ENCODE results near the gene FGFBP1. TPM values are rescaled to one million over a fixed set of nuclear protein-coding genes. Genes with fewer than 3 reads are reported as not detected.

FGFBP1 gene
- total and polyA plus RNA-seq, 2 donors (not counting 1 experiment from before 2014, with no cell fraction given): not detected

DNA sequence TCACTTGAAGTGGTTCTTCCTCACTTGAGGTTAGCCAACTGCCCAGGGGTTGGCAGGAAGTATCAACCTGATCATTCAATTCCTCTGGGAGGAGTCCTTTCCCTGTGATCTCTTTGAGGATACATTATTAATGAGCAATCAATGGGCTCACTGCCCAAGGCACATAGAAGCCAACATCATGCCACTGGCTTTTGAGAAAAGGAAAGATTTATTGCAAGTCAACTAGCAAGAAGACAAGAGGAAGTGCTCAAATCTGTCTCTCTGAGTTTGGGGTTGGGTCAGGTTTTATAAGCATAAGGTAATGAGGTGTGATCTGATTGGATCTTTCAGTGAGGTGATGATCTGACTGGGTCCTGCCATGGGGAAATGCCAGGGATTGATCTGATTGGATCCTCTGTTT is 39.6 kb downstream of the FGFBP1 start:
- H3K4me3 ChIP-seq (ENCODE audit: control extremely low read depth in 1 of 5, extremely low read depth in 1 of 5, insufficient read depth in 1 of 5, low read depth in 2 of 5, low read length in 4 of 5): no peak overlapping the region
- Mint-ChIP-seq H3K27ac (no peak overlapping the region), H3K27me3 (peaks cover 7% of the 10 kb centered on the region), H3K4me3 (no peak overlapping the region), H3K4me1 (no peaks in the 10 kb centered on the region), H3K9me3 (ENCODE audit: insufficient read depth) (no peaks in the 10 kb centered on the region)
- H3K9me3 ChIP-seq (ENCODE audit: control extremely low read depth in 1 of 3, control insufficient read depth in 2 of 3, insufficient read depth in 1 of 3, low read length in 2 of 3): no peaks in the 10 kb centered on the region
- ATAC-seq (ENCODE audit: low read depth): no peak
- H3K9ac ChIP-seq (ENCODE audit: low read length): no peak overlapping the region
- POLR2A ChIA-PET: no interaction called here
- H3K27me3 ChIP-seq (replicated peaks in 1 of 4; ENCODE audit: control extremely low read depth in 1 of 4, control insufficient read depth in 3 of 4, insufficient read depth in 4 of 4, low read length in 3 of 4): peaks cover 0 to 5% (median 2%) of the 10 kb centered on the region in 4 experiments
- H3K4me2 ChIP-seq (replicated peaks; ENCODE audit: low read depth, low read length, poor library complexity, severe bottlenecking): no peak overlapping the region
- no peaks in the 10 kb centered on the region for H4K20me1 ChIP-seq (ENCODE audit: control insufficient read depth, insufficient read depth, low read length, poor library complexity, severe bottlenecking)
- DNase-seq: no peak
- no peaks in the 10 kb centered on the region for H3K79me2 ChIP-seq (ENCODE audit: control insufficient read depth, insufficient read depth, low read length)
- H3K36me3 ChIP-seq (replicated peaks in 1 of 2; ENCODE audit: control extremely low read depth in 1 of 2, control insufficient read depth in 1 of 2, extremely low read depth in 1 of 2, insufficient read depth in 2 of 2, low read length in 1 of 2): no peaks in the 10 kb centered on the region
- intact Hi-C loops (cut with micrococcal nuclease): no loop called here
- CTCF ChIA-PET: interaction anchor here (1.0 kb wide), 1 partner anchor 16 kb away, joined by 5 read pairs; no protein-coding TSS in a partner anchor
- TF ChIP-seq EZH2 (IDR thresholded peaks at IDR 0.05; ENCODE audit: borderline replicate concordance, insufficient read depth, low read depth, low read length, poor library complexity, severe bottlenecking): no peak
- TF ChIP-seq, protein P1, sequence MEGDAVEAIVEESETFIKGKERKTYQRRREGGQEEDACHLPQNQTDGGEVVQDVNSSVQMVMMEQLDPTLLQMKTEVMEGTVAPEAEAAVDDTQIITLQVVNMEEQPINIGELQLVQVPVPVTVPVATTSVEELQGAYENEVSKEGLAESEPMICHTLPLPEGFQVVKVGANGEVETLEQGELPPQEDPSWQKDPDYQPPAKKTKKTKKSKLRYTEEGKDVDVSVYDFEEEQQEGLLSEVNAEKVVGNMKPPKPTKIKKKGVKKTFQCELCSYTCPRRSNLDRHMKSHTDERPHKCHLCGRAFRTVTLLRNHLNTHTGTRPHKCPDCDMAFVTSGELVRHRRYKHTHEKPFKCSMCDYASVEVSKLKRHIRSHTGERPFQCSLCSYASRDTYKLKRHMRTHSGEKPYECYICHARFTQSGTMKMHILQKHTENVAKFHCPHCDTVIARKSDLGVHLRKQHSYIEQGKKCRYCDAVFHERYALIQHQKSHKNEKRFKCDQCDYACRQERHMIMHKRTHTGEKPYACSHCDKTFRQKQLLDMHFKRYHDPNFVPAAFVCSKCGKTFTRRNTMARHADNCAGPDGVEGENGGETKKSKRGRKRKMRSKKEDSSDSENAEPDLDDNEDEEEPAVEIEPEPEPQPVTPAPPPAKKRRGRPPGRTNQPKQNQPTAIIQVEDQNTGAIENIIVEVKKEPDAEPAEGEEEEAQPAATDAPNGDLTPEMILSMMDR (IDR thresholded peaks at IDR 0.05): no peak
- no peaks in the 10 kb centered on the region for H3K4me1 ChIP-seq (ENCODE audit: control insufficient read depth in 2 of 2, insufficient read depth in 2 of 2, low read length in 2 of 2)
- H3K27ac ChIP-seq (ENCODE audit: low read length in 2 of 2): no peak overlapping the region
- no peak overlapping the region for H2AFZ ChIP-seq (ENCODE audit: insufficient read depth, low read depth, low read length, poor library complexity, severe bottlenecking)

DNA sequence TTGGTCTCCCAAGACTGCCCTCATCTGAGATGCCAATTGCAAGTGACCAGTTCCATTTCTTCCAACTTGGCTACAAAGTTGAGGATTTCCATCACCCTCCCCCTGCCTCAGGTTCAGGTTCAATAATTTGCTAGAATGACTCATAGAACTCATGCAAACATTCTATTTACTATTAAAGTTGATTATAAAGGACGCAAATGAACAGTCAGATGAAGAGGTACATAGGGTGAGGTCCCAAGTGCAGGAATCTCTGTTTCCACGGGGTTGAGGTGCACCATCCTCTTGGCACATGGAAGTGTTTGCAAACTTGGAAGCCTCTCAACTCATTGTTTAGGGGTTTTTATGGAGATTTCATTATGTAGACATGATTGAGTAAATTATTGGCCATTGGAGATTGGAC is 41.0 kb downstream of the FGFBP1 start:
- Histone ChIP-seq H3K79me2 (ENCODE audit: control insufficient read depth, insufficient read depth, low read length) (no peaks in the 10 kb centered on the region), H3K9ac (ENCODE audit: low read length) (no peak overlapping the region), H2AFZ (ENCODE audit: insufficient read depth, low read depth, low read length, poor library complexity, severe bottlenecking) (no peak overlapping the region), H3K36me3 (replicated peaks in 1 of 2; ENCODE audit: control extremely low read depth in 1 of 2, control insufficient read depth in 1 of 2, extremely low read depth in 1 of 2, insufficient read depth in 2 of 2, low read length in 1 of 2) (no peaks in the 10 kb centered on the region), H3K27me3 (replicated peaks in 1 of 4; ENCODE audit: control extremely low read depth in 1 of 4, control insufficient read depth in 3 of 4, insufficient read depth in 4 of 4, low read length in 3 of 4) (peaks cover 0 to 5% (median 2%) of the 10 kb centered on the region in 4 experiments), H3K9me3 (ENCODE audit: control extremely low read depth in 1 of 3, control insufficient read depth in 2 of 3, insufficient read depth in 1 of 3, low read length in 2 of 3) (no peaks in the 10 kb centered on the region), H3K27ac (ENCODE audit: low read length in 2 of 2) (no peak overlapping the region), H3K4me3 (ENCODE audit: control extremely low read depth in 1 of 5, extremely low read depth in 1 of 5, insufficient read depth in 1 of 5, low read depth in 2 of 5, low read length in 4 of 5) (no peak overlapping the region), H3K4me2 (replicated peaks; ENCODE audit: low read depth, low read length, poor library complexity, severe bottlenecking) (no peak overlapping the region), H3K4me1 (ENCODE audit: control insufficient read depth in 2 of 2, insufficient read depth in 2 of 2, low read length in 2 of 2) (no peaks in the 10 kb centered on the region), H4K20me1 (ENCODE audit: control insufficient read depth, insufficient read depth, low read length, poor library complexity, severe bottlenecking) (no peaks in the 10 kb centered on the region)
- no peak for ATAC-seq (ENCODE audit: low read depth)
- ChIA-PET POLR2A (no interaction called here), CTCF (interaction anchor here (1.1 kb wide), 1 partner anchor 92 kb away, joined by 3 read pairs; no protein-coding TSS in a partner anchor)
- no peaks in the 10 kb centered on the region for H3K4me1 Mint-ChIP-seq
- no peak overlapping the region for H3K4me3 Mint-ChIP-seq
- DNase-seq: no peak
- H3K9me3 Mint-ChIP-seq (ENCODE audit: insufficient read depth): no peaks in the 10 kb centered on the region
- TF ChIP-seq EZH2 (IDR thresholded peaks at IDR 0.05; ENCODE audit: borderline replicate concordance, insufficient read depth, low read depth, low read length, poor library complexity, severe bottlenecking): no peak
- intact Hi-C loops (cut with micrococcal nuclease): no loop called here
- WGBS (ENCODE audit: insufficient coverage): 80% methylated on average over 1 of the region's 2 CpGs
- H3K27ac Mint-ChIP-seq: no peak overlapping the region
- H3K27me3 Mint-ChIP-seq: peaks cover 7% of the 10 kb centered on the region
